ENCODE results near the gene OXCT2.

OXCT2 gene

GRCh38 chr1:39762550-39763540, 8.3 kb downstream of the OXCT2 start:
- H3K4me2 ChIP-seq (ENCODE audit: insufficient read depth, low read length, poor library complexity, severe bottlenecking) = no peak overlapping the region
- H2BK120ac ChIP-seq (ENCODE audit: low read depth, low read length) = no peak overlapping the region
- no peaks in the 10 kb centered on the region for H3K4me1 ChIP-seq (ENCODE audit: control insufficient read depth in 2 of 2, insufficient read depth in 1 of 2, low read depth in 1 of 2, low read length in 2 of 2)
- peaks cover 5 to 20% of the 10 kb centered on the region in 2 donors for H3K36me3 ChIP-seq (replicated peaks in 1 of 2; ENCODE audit: control insufficient read depth in 2 of 2, insufficient read depth in 2 of 2, low read length in 2 of 2)
- H3K9me3 ChIP-seq (replicated peaks in 1 of 2; ENCODE audit: control insufficient read depth in 2 of 2, insufficient read depth in 1 of 2, low read depth in 1 of 2, low read length in 2 of 2) = peaks cover 0 to 4% of the 10 kb centered on the region in 2 donors
- H4K91ac ChIP-seq (ENCODE audit: low read depth, low read length, poor library complexity) = no peak overlapping the region
- H3K9ac ChIP-seq (ENCODE audit: low read depth, low read length, poor library complexity) = no peak overlapping the region
- DNase-seq (ENCODE audit: low spot score) = no peak
- H2BK15ac ChIP-seq (ENCODE audit: low read length) = no peak overlapping the region
- no CpG with 5 or more reads among the region's 30 CpGs for WGBS, 2 donors (ENCODE audit: extremely low coverage in 2 of 2, insufficient read length in 2 of 2, insufficient replicate concordance in 1 of 2)
- H3K18ac ChIP-seq (ENCODE audit: low read length) = no peak overlapping the region
- peak overlapping the region; percentile 48 for H4K8ac ChIP-seq (ENCODE audit: low read depth, low read length)
- H3K79me1 ChIP-seq (ENCODE audit: low read depth, low read length) = no peaks in the 10 kb centered on the region
- H2AK5ac ChIP-seq (ENCODE audit: low read depth, low read length) = no peak overlapping the region
- no peak overlapping the region for H2BK12ac ChIP-seq (ENCODE audit: low read length)
- H3K14ac ChIP-seq (ENCODE audit: low read length) = no peak overlapping the region
- no peaks in the 10 kb centered on the region for H3K27me3 ChIP-seq (ENCODE audit: control insufficient read depth in 3 of 3, insufficient read depth in 3 of 3, low read depth in 1 of 3, low read length in 3 of 3)
- H2AFZ ChIP-seq (ENCODE audit: low read length) = no peak overlapping the region
- H3K4me3 ChIP-seq (ENCODE audit: low read length in 2 of 2) = no peak overlapping the region
- H3K4ac ChIP-seq (ENCODE audit: low read length) = no peak overlapping the region
- H2BK5ac ChIP-seq (ENCODE audit: low read length) = no peak overlapping the region
- no peak overlapping the region for H3K23ac ChIP-seq (ENCODE audit: low read depth, low read length, poor library complexity)
- no peak overlapping the region for H3K27ac ChIP-seq (replicated peaks; ENCODE audit: low read length)

- Histone ChIP-seq H3K4me3 (ENCODE audit: low read length in 2 of 2) (no peak overlapping the region), H3K9ac (ENCODE audit: low read depth, low read length, poor library complexity) (peak overlapping the region; percentile 21), H3K4ac (ENCODE audit: low read length) (no peak overlapping the region), H3K23ac (ENCODE audit: low read depth, low read length, poor library complexity) (peak overlapping the region; percentile 91), H2BK15ac (ENCODE audit: low read length) (no peak overlapping the region), H3K14ac (ENCODE audit: low read length) (no peak overlapping the region), H3K4me1 (ENCODE audit: control insufficient read depth in 2 of 2, insufficient read depth in 1 of 2, low read depth in 1 of 2, low read length in 2 of 2) (no peaks in the 10 kb centered on the region), H2BK5ac (ENCODE audit: low read length) (no peak overlapping the region), H4K91ac (ENCODE audit: low read depth, low read length, poor library complexity) (no peak overlapping the region), H2AK5ac (ENCODE audit: low read depth, low read length) (no peak overlapping the region), H3K9me3 (replicated peaks in 1 of 2; ENCODE audit: control insufficient read depth in 2 of 2, insufficient read depth in 1 of 2, low read depth in 1 of 2, low read length in 2 of 2) (peaks cover 0 to 4% of the 10 kb centered on the region in 2 donors), H3K4me2 (ENCODE audit: insufficient read depth, low read length, poor library complexity, severe bottlenecking) (no peak overlapping the region), H3K79me1 (ENCODE audit: low read depth, low read length) (no peaks in the 10 kb centered on the region), H2AFZ (ENCODE audit: low read length) (no peak overlapping the region), H3K27me3 (ENCODE audit: control insufficient read depth in 3 of 3, insufficient read depth in 3 of 3, low read depth in 1 of 3, low read length in 3 of 3) (no peaks in the 10 kb centered on the region), H2BK120ac (ENCODE audit: low read depth, low read length) (no peak overlapping the region), H3K36me3 (replicated peaks in 1 of 2; ENCODE audit: control insufficient read depth in 2 of 2, insufficient read depth in 2 of 2, low read length in 2 of 2) (peaks cover 9 to 31% of the 10 kb centered on the region in 2 donors), H2BK12ac (ENCODE audit: low read length) (no peak overlapping the region), H3K27ac (replicated peaks; ENCODE audit: low read length) (no peak overlapping the region), H4K8ac (ENCODE audit: low read depth, low read length) (no peak overlapping the region), H3K18ac (ENCODE audit: low read length) (no peak overlapping the region)
- no CpG with 5 or more reads among the region's 16 CpGs for WGBS, 2 donors (ENCODE audit: extremely low coverage in 2 of 2, insufficient read length in 2 of 2, insufficient replicate concordance in 1 of 2)
- no peak for DNase-seq (ENCODE audit: low spot score)
Measured at GRCh38 chr1:39761557-39762260, 9.4 kb downstream of the OXCT2 start.

- peaks cover 0 to 4% of the 10 kb centered on the region in 2 donors for H3K9me3 ChIP-seq (replicated peaks in 1 of 2; ENCODE audit: control insufficient read depth in 2 of 2, insufficient read depth in 1 of 2, low read depth in 1 of 2, low read length in 2 of 2)
- H3K23ac ChIP-seq (ENCODE audit: low read depth, low read length, poor library complexity) = peak overlapping the region; percentile 91
- no peak overlapping the region for H3K4me2 ChIP-seq (ENCODE audit: insufficient read depth, low read length, poor library complexity, severe bottlenecking)
- no peak overlapping the region for H3K4me3 ChIP-seq (ENCODE audit: low read length in 2 of 2)
- H3K14ac ChIP-seq (ENCODE audit: low read length) = no peak overlapping the region
- H3K4me1 ChIP-seq (ENCODE audit: control insufficient read depth in 2 of 2, insufficient read depth in 1 of 2, low read depth in 1 of 2, low read length in 2 of 2) = no peaks in the 10 kb centered on the region
- H3K27me3 ChIP-seq (ENCODE audit: control insufficient read depth in 3 of 3, insufficient read depth in 3 of 3, low read depth in 1 of 3, low read length in 3 of 3) = no peaks in the 10 kb centered on the region
- H2BK5ac ChIP-seq (ENCODE audit: low read length) = no peak overlapping the region
- no peak for DNase-seq (ENCODE audit: low spot score)
- no peak overlapping the region for H2AFZ ChIP-seq (ENCODE audit: low read length)
- no peak overlapping the region for H3K18ac ChIP-seq (ENCODE audit: low read length)
- H2BK15ac ChIP-seq (ENCODE audit: low read length) = no peak overlapping the region
- H3K36me3 ChIP-seq (replicated peaks in 1 of 2; ENCODE audit: control insufficient read depth in 2 of 2, insufficient read depth in 2 of 2, low read length in 2 of 2) = peaks cover 12 to 37% of the 10 kb centered on the region in 2 donors
- H3K27ac ChIP-seq (replicated peaks; ENCODE audit: low read length) = no peak overlapping the region
- H4K8ac ChIP-seq (ENCODE audit: low read depth, low read length) = no peak overlapping the region
- H3K9ac ChIP-seq (ENCODE audit: low read depth, low read length, poor library complexity) = no peak overlapping the region
- no peak overlapping the region for H4K91ac ChIP-seq (ENCODE audit: low read depth, low read length, poor library complexity)
- no peak overlapping the region for H3K4ac ChIP-seq (ENCODE audit: low read length)
- H2BK12ac ChIP-seq (ENCODE audit: low read length) = no peak overlapping the region
- no peak overlapping the region for H2AK5ac ChIP-seq (ENCODE audit: low read depth, low read length)
- no peaks in the 10 kb centered on the region for H3K79me1 ChIP-seq (ENCODE audit: low read depth, low read length)
- no peak overlapping the region for H2BK120ac ChIP-seq (ENCODE audit: low read depth, low read length)
- WGBS, 2 donors (ENCODE audit: extremely low coverage in 2 of 2, insufficient read length in 2 of 2, insufficient replicate concordance in 1 of 2) = no CpG with 5 or more reads among the region's 9 CpGs
Measured at GRCh38 chr1:39761016-39761415, 10.1 kb downstream of the OXCT2 start.
